Small intestine (tissue), 7 donors: ENCODE data around the gene NT5DC3. TPM values are rescaled to one million over a fixed set of nuclear protein-coding genes. Genes with fewer than 3 reads are reported as not detected.

Experiments used
- DNase-seq, 2 donors: peaks; one replicate each; pipeline versions ENCODE4 v3.0.0 to v3.0.0-alpha.2; 2013
- FAIRE-seq: peaks from 2 replicates; lab custom pipeline; 2012; peaks lifted over from hg19 to GRCh38; lab: Jason Lieb, UNC
- H3K27ac ChIP-seq, 3 donors: one replicate each; pipeline ENCODE4 v1.5.1; 2013; ENCODE audit warnings: low read length in 2 of 3, mild to moderate bottlenecking in 2 of 3, control low read depth in 1 of 3, inconsistent platforms in 1 of 3, low read depth in 1 of 3, moderate library complexity in 1 of 3
- H3K27me3 ChIP-seq, 3 donors: one replicate each; pipeline ENCODE4 v1.6.1; 2013; ENCODE audit warnings: low read length in 3 of 3, inconsistent platforms in 1 of 3; ENCODE audit not compliant: control insufficient read depth in 3 of 3, insufficient read depth in 3 of 3
- H3K36me3 ChIP-seq, 3 donors: one replicate each; pipeline ENCODE4 v1.6.1; 2013; ENCODE audit warnings: low read length in 3 of 3, inconsistent platforms in 1 of 3, low read depth in 1 of 3, mild to moderate bottlenecking in 1 of 3, moderate library complexity in 1 of 3; ENCODE audit not compliant: control insufficient read depth in 3 of 3, insufficient read depth in 2 of 3
- H3K4me1 ChIP-seq, 3 donors: one replicate each; pipeline ENCODE4 v1.6.1; 2013; ENCODE audit warnings: low read length in 2 of 3, inconsistent platforms in 1 of 3, low read depth in 1 of 3, mild to moderate bottlenecking in 1 of 3, moderate library complexity in 1 of 3; ENCODE audit not compliant: control insufficient read depth in 3 of 3, insufficient read depth in 2 of 3
- H3K4me3 ChIP-seq, 3 donors: one replicate each; pipeline ENCODE4 v1.5.1; 2013; ENCODE audit warnings: low read length in 3 of 3, control low read depth in 1 of 3, inconsistent platforms in 1 of 3, low read depth in 1 of 3, mild to moderate bottlenecking in 1 of 3, moderate library complexity in 1 of 3
- H3K9me3 ChIP-seq, 2 donors: one replicate each; pipeline ENCODE4 v1.6.1; 2013; ENCODE audit warnings: low read depth in 1 of 2, low read length in 1 of 2; ENCODE audit not compliant: control insufficient read depth in 2 of 2, insufficient read depth in 1 of 2
- WGBS, 3 donors: extraction: QIAGEN DNeasy Blood & Tissue Kit; methylation state at CpG; one replicate each; pipeline ENCODE4 v1.1.7; 2013; 5-methylcytosine and 5-hydroxymethylcytosine counted together
- polyA plus RNA-seq, 4 donors: library from polyadenylated mRNA; stranded (reverse) in 3 of 4; unstranded in 1 of 4; fragments of 200-250 nt in 3 of 4; fragments of 120-200 nt in 1 of 4; gene quantifications; one replicate each; pipeline versions ENCODE4 v1.2.1 to v1.2.3, GENCODE V29; 2013
- donor health status: healthy with polysubstance abuse.
- donor health status: control.
- donor health status: control.
- donor health status: Bipolar disorder and iron deficiency.
- donor health status: healthy.

Gene NT5DC3
- polyA plus RNA-seq, 4 donors = 0.22 to 8.7 (median 0.78) TPM

DNA sequence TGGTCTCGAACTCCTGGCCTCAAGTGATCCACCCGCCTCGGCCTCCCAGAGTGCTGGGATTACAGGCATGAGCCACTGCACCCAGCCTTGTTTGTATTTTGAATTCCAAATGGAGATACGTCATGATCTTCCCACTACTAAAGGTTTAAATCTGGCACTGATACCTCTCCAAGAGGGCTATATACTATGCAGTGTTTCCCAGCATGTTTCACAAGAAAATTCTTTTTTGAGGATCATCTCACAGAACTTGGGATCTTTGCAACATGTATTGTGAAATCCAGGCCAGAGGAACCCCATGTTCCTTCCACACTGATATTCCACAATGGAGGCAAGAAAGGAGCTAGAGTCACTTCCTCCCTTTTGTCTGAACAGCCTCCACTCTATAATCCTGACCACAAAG is 112.7 kb downstream of the NT5DC3 start:
- Histone ChIP-seq H3K27ac (no peak overlapping the region), H3K36me3 (no peaks in the 10 kb centered on the region), H3K4me1 (no peaks in the 10 kb centered on the region), H3K4me3 (no peak overlapping the region), H3K9me3 (peaks cover 0 to 8% of the 10 kb centered on the region in 2 donors), H3K27me3 (no peaks in the 10 kb centered on the region)
- 71 to 83% (median 72%) methylated on average over 4 of the region's 4 CpGs for WGBS, 3 donors
- DNase-seq (no peak), FAIRE-seq (no peak)

DNA sequence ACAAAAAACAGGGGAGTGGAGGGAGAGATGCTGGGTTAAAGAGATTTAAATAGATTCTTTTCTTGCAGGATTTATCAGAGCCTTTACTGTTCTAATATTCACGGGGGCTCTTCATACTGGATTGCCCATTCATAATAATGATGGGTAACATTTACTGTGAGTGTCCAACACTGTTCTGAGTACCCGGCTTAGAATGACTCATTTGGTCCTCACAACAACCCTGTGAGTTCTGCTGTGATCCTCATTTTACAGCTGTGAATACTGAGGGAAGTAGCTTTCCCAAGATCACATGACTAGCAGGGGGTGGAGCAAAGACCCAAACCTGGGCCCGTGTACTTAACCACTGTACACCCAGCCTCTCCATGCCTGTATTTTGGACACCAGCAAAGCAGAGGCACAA is 113.4 kb downstream of the NT5DC3 start:
- no peak for FAIRE-seq
- Histone ChIP-seq H3K4me1 (no peaks in the 10 kb centered on the region), H3K36me3 (no peaks in the 10 kb centered on the region), H3K4me3 (no peak overlapping the region), H3K9me3 (peaks cover 0 to 8% of the 10 kb centered on the region in 2 donors), H3K27ac (no peak overlapping the region), H3K27me3 (no peaks in the 10 kb centered on the region)
- no peak for DNase-seq
- 63 to 70% (median 67%) methylated on average over 3 of the region's 3 CpGs for WGBS, 3 donors

DNA sequence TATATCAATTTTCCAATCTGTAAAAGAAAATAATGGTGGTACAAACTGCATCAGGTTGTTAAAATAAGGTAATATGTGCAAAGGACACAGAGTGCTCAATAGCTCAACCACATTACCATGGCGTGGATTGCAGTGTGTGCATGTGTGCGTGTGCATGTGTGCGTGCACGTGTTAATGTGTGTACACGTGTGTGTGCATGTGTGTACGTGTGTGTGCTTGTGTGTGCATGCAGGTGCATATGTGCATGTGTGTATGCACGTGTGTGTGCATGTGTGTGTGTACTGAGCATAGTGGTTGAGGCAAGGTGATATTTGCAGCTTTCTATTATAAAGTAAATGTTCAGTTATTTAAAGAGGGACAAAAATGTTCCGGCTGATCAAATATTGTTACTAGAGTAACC is 115.6 kb downstream of the NT5DC3 start:
- Histone ChIP-seq H3K9me3 (no peaks in the 10 kb centered on the region), H3K4me1 (no peaks in the 10 kb centered on the region), H3K27ac (no peak overlapping the region), H3K27me3 (no peaks in the 10 kb centered on the region), H3K36me3 (no peaks in the 10 kb centered on the region), H3K4me3 (no peak overlapping the region)
- no peak for DNase-seq
- WGBS, 3 donors = 91 to 95% (median 92%) methylated on average over 8 of the region's 8 CpGs
- FAIRE-seq = no peak

Other genes starting within 250 kb of the NT5DC3 start
- 100 to 1,000 TPM; 205 to 928 (median 450) TPM for gene HSP90B1, start 89.2 kb upstream of the NT5DC3 start, polyA plus RNA-seq
- gene TDG, start 124.6 kb upstream of the NT5DC3 start, polyA plus RNA-seq = 10 to 100 TPM; 11.3 to 37.4 (median 15.7) TPM
- 10 to 100 TPM in 1 of 4 donors, 1 to 10 TPM in 1, under 1 TPM in 1, not detected in 1; 0.54 to 10.9 (median 5.2) TPM for gene GLT8D2, start 209.0 kb upstream of the NT5DC3 start, polyA plus RNA-seq
- gene HCFC2, start 223.3 kb upstream of the NT5DC3 start, polyA plus RNA-seq = 1 to 10 TPM; 5.0 to 8.4 (median 6.6) TPM